ENCODE results near the gene HEY2.

- TF ChIP-seq EZH2 (IDR thresholded peaks at IDR 0.05) (no peak), POLR2AphosphoS5 (IDR thresholded peaks at IDR 0.05; ENCODE audit: borderline replicate concordance, low read depth, low read length) (no peak), FOXP2 (optimal IDR thresholded peaks at IDR 0.05; ENCODE audit: control extremely low read depth, extremely low read length, insufficient read depth) (no peak)
These were observed 34.9 kb downstream of the HEY2 start for GRCh38 chr6:125784365-125784764.
